Gastrocnemius medialis (tissue), 4 donors: ENCODE data around the gene METTL4. TPM values are rescaled to one million over a fixed set of nuclear protein-coding genes. Genes with fewer than 3 reads are reported as not detected.
"Not testable (repeated sequence)": the region's sequence is repeated elsewhere in the genome, so short reads cannot be mapped to it uniquely, and the experiment has no call there.

Source experiments
- ATAC-seq, 2 donors: fragments of 150-250 bp; one replicate each; pipeline ENCODE4 v1.9.1; 2016
- DNase-seq, 2 donors: peaks; one replicate each; pipeline ENCODE4 v3.0.0-alpha.2; 2019
- H3K27ac ChIP-seq, 4 donors: fragments of 200-600 bp; sonication (generic); 1 replicate in 1 of 4; 2 replicates in 3 of 4; pipeline ENCODE4 v1.5.1; 2016 to 2018; ENCODE audit warnings: mild to moderate bottlenecking in 2 of 4, moderate library complexity in 1 of 4
- H3K27me3 ChIP-seq, 3 donors: fragments of 200-600 bp; sonication (generic) in 2 of 3; 1 replicate in 1 of 3; 2 replicates in 2 of 3; pipeline versions ENCODE4 v1.5.1 to v1.6.0; 2016 to 2019; ENCODE audit warnings: mild to moderate bottlenecking in 1 of 3, moderate library complexity in 1 of 3
- H3K36me3 ChIP-seq, 2 donors: fragments of 200-600 bp; sonication (generic) in 1 of 2; one replicate each; pipeline ENCODE4 v1.5.1; 2017 to 2018
- H3K4me1 ChIP-seq, 2 donors: fragments of 200-600 bp; sonication (generic) in 1 of 2; one replicate each; pipeline ENCODE4 v1.5.1; 2016 to 2017; ENCODE audit warnings: mild to moderate bottlenecking in 2 of 2
- H3K4me3 ChIP-seq, 4 donors: fragments of 200-600 bp; sonication (generic) in 3 of 4; 1 replicate in 1 of 4; 2 replicates in 3 of 4; pipeline ENCODE4 v1.5.1; 2016 to 2019; ENCODE audit warnings: mild to moderate bottlenecking in 2 of 4
- H3K9me3 ChIP-seq, 3 donors: fragments of 200-600 bp; sonication (generic) in 2 of 3; 1 replicate in 1 of 3; 2 replicates in 2 of 3; pipeline ENCODE4 v1.5.1; 2016 to 2019
- POLR2A ChIP-seq, 2 donors: fragments of 450-650 bp; IDR thresholded peaks; one replicate each; pipeline ENCODE4 v1.6.1; 2017; ENCODE audit warnings: antibody characterized with exemption in 2 of 2, mild to moderate bottlenecking in 2 of 2, moderate library complexity in 2 of 2
- in situ Hi-C, 4 donors: fragments of 200-750 bp; cut with MboI; loops; one replicate each; pipeline versions ENCODE4 v1.15.0 to v1.8.0; 2017; ENCODE audit warnings: low sequenced_read_pairs in 4 of 4
- intact Hi-C: fragments of 100-400 bp; cut with DNase I; formaldehyde crosslinking; loops from one replicate; pipeline ENCODE4 v1.15.1; 2023; ENCODE audit warnings: low total_unique reads
- total RNA-seq, 4 donors: library from RNA; depleted of rRNA; stranded (reverse); fragments of >200 nt; gene quantifications; one replicate each; pipeline versions ENCODE4 v1.1.0 to v1.2.3, GENCODE V29; 2016
- TF ChIP-seq, protein P1 (sequence below), 5 experiments: fragments of 450-650 bp in 3 of 5; fragments of 200-600 bp in 2 of 5; sonication (generic) in 2 of 5; IDR thresholded peaks in 4 of 5; conservative IDR thresholded peaks in 1 of 5; 1 replicate in 4 of 5; 2 replicates in 1 of 5; pipeline ENCODE4 v1.5.1; 2016 to 2019; ENCODE audit warnings: antibody characterized with exemption in 5 of 5, mild to moderate bottlenecking in 3 of 5, moderate library complexity in 3 of 5

METTL4 gene
- total RNA-seq, 4 donors from 2014 or later, result 1.4 to 2.9 (median 1.8) TPM

DNA sequence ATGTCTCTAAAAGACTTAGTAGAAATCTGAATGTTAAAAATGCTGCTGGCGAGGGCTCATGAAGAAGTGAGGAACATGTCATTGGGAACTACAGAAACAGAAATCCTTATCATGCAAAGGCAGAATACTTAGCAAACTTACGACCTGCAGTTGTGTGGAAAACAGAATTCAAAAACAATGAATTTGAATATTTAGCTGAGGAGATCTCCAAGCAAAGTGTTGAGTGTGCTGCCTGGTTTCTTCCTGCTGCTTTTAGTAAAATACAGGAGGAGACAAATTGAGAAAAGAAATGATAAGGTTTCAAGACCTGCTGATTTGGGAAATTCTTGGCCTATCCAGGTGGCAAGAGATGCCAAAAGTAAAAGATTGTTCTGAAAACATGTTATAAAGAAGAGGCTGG is 38.5 kb downstream of the METTL4 start:
- Histone ChIP-seq H3K4me1 (no peaks in the 10 kb centered on the region), H3K9me3 (no peaks in the 10 kb centered on the region), H3K27me3 (no peaks in the 10 kb centered on the region), H3K4me3 (no peak overlapping the region), H3K36me3 (no peaks in the 10 kb centered on the region), H3K27ac (no peak overlapping the region)
- in situ Hi-C loops, result loop anchor here in 2 of 4 donors (25.0 kb wide), 2 partner anchors 195 to 1670 kb away; no protein-coding TSS in a partner anchor
- DNase-seq (no peak), ATAC-seq (no peak)
- intact Hi-C loops, result no loop called here
- TF ChIP-seq POLR2A (IDR thresholded peaks at IDR 0.05), result no peak
- TF ChIP-seq, protein P1, sequence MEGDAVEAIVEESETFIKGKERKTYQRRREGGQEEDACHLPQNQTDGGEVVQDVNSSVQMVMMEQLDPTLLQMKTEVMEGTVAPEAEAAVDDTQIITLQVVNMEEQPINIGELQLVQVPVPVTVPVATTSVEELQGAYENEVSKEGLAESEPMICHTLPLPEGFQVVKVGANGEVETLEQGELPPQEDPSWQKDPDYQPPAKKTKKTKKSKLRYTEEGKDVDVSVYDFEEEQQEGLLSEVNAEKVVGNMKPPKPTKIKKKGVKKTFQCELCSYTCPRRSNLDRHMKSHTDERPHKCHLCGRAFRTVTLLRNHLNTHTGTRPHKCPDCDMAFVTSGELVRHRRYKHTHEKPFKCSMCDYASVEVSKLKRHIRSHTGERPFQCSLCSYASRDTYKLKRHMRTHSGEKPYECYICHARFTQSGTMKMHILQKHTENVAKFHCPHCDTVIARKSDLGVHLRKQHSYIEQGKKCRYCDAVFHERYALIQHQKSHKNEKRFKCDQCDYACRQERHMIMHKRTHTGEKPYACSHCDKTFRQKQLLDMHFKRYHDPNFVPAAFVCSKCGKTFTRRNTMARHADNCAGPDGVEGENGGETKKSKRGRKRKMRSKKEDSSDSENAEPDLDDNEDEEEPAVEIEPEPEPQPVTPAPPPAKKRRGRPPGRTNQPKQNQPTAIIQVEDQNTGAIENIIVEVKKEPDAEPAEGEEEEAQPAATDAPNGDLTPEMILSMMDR (IDR thresholded peaks at IDR 0.05 in 4 of 5, conservative IDR thresholded peaks at IDR 0.05 in 1 of 5), result no peak

GRCh38 chr18:2531751-2532150 is 39.6 kb downstream of the METTL4 start:
- Histone ChIP-seq H3K27me3 (no peaks in the 10 kb centered on the region), H3K36me3 (no peaks in the 10 kb centered on the region), H3K27ac (no peak overlapping the region), H3K4me3 (no peak overlapping the region), H3K4me1 (no peaks in the 10 kb centered on the region), H3K9me3 (no peaks in the 10 kb centered on the region)
- in situ Hi-C loops, result loop anchor here in 2 of 4 donors (25.0 kb wide), 2 partner anchors 194 to 1669 kb away; no protein-coding TSS in a partner anchor
- no peak for DNase-seq
- no peak for TF ChIP-seq POLR2A (IDR thresholded peaks at IDR 0.05)
- TF ChIP-seq, protein P1 (IDR thresholded peaks at IDR 0.05 in 4 of 5, conservative IDR thresholded peaks at IDR 0.05 in 1 of 5), result no peak
- intact Hi-C loops, result no loop called here
- no peak for ATAC-seq

DNA sequence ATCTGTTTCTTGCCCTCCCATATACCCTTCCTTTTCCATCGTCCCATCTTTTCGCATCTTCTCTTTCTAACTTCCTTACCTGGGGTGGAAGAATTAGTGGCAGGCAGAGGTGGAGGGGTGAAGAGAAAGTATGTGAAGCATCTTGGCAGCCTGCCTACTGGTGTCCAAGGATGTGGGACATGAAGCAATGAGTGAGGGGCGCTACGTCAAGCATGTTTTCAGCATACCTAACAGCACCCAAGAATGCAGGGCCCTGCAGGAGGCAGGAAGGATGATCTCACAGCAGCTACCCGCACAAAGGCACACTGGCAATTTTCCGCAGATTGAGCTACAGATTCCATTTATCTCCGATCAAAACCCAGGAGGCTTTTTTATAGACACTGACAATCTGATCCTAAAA is 42.2 kb downstream of the METTL4 start:
- no peaks in the 10 kb centered on the region for H3K27me3 ChIP-seq
- no peak overlapping the region for H3K27ac ChIP-seq
- no peaks in the 10 kb centered on the region for H3K9me3 ChIP-seq
- intact Hi-C loops (no loop called here), in situ Hi-C loops (loop anchor here in 2 of 4 donors (25.0 kb wide), 2 partner anchors 192 to 1667 kb away; no protein-coding TSS in a partner anchor)
- no peak for DNase-seq
- no peaks in the 10 kb centered on the region for H3K4me1 ChIP-seq
- no peak overlapping the region for H3K4me3 ChIP-seq
- TF ChIP-seq, protein P1 (IDR thresholded peaks at IDR 0.05 in 4 of 5, conservative IDR thresholded peaks at IDR 0.05 in 1 of 5), result no peak
- TF ChIP-seq POLR2A (IDR thresholded peaks at IDR 0.05), result no peak
- no peaks in the 10 kb centered on the region for H3K36me3 ChIP-seq
- ATAC-seq, result no peak

DNA sequence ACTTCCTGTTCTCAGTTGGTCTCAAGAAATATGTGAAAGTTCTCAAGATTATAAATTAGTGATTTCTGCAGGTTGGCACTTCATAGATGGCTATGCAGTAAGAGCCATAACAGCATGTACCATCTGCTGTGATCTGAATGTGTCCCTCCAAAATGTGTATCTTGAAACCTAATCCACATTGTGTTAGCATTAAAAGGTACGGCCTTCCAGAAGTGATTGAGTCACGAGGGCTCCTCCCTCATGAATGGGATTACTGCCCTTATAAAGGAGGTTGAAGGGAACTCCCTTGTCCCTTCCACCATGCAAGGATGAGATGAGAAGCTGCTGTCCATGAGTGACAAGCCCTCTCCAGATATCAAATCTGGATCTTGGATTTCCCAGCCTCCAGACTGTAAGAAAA is 45.0 kb downstream of the METTL4 start:
- Histone ChIP-seq H3K27ac (no peak overlapping the region), H3K4me3 (no peak overlapping the region), H3K27me3 (no peaks in the 10 kb centered on the region), H3K36me3 (no peaks in the 10 kb centered on the region), H3K4me1 (no peaks in the 10 kb centered on the region), H3K9me3 (no peaks in the 10 kb centered on the region)
- no peak for TF ChIP-seq POLR2A (IDR thresholded peaks at IDR 0.05)
- no peak for DNase-seq
- intact Hi-C loops, result no loop called here
- in situ Hi-C loops, result loop anchor here in 2 of 4 donors (25.0 kb wide), 2 partner anchors 189 to 1664 kb away; no protein-coding TSS in a partner anchor
- no peak for ATAC-seq

GRCh38 chr18:2524794-2525198 is 46.5 kb downstream of the METTL4 start:
- H3K9me3 ChIP-seq, H3K4me3 ChIP-seq, H3K4me1 ChIP-seq, H3K27ac ChIP-seq, H3K36me3 ChIP-seq, intact Hi-C loops, ATAC-seq, DNase-seq, H3K27me3 ChIP-seq: not testable (repeated sequence)
- in situ Hi-C loops, result loop anchor here in 2 of 4 donors (25.0 kb wide), 2 partner anchors 187 to 1662 kb away; no protein-coding TSS in a partner anchor

DNA sequence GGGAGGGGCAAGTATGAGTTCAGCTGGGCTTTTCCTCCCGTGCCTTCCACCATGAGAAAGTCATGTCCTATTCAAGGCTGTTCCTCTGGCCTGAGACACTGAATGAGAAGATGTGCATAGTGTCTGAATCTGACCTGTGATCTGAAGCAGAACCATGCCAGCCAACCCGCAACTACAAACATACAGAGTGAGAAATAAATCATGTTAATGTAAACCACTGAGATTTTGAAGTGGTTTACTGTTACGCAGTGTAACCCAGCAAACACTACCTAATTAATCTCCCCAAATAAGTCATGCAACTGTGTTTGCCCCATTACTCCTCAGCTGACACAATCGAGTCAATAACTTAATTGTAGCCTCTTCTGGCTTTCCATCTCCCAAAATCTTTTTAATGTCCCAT is 49.2 kb downstream of the METTL4 start:
- H3K27ac ChIP-seq, result no peak overlapping the region
- no peaks in the 10 kb centered on the region for H3K4me1 ChIP-seq
- DNase-seq (no peak), ATAC-seq (no peak)
- intact Hi-C loops (no loop called here), in situ Hi-C loops (no loop called here)
- H3K36me3 ChIP-seq, result no peaks in the 10 kb centered on the region
- TF ChIP-seq, protein P1 (IDR thresholded peaks at IDR 0.05 in 4 of 5, conservative IDR thresholded peaks at IDR 0.05 in 1 of 5), result no peak
- no peak for TF ChIP-seq POLR2A (IDR thresholded peaks at IDR 0.05)
- no peaks in the 10 kb centered on the region for H3K27me3 ChIP-seq
- no peak overlapping the region for H3K4me3 ChIP-seq
- no peaks in the 10 kb centered on the region for H3K9me3 ChIP-seq
